ENCODE measurements around the gene GJB3.
"Not testable (repeated sequence)": the region's sequence is repeated elsewhere in the genome, so short reads cannot be mapped to it uniquely, and the experiment has no call there.

The GJB3 gene

GRCh38 chr1:34816332-34816731, 35.3 kb downstream of the GJB3 start:
- no peak for DNase-seq (ENCODE audit: low spot score)
- no peak for TF ChIP-seq CTCF (IDR thresholded peaks at IDR 0.05; ENCODE audit: extremely low read depth, insufficient read depth, missing control alignments)
- in situ Hi-C loops (cut with MboI; ENCODE audit: low pct_unique_long_range_greater_than_20kb, low sequenced_read_pairs, unreplicated experiment), result no loop called here

GRCh38 chr1:34816778-34817177, 35.8 kb downstream of the GJB3 start:
- no peak for TF ChIP-seq CTCF (IDR thresholded peaks at IDR 0.05; ENCODE audit: extremely low read depth, insufficient read depth, missing control alignments)
- DNase-seq (ENCODE audit: low spot score), result no peak
- in situ Hi-C loops (cut with MboI; ENCODE audit: low pct_unique_long_range_greater_than_20kb, low sequenced_read_pairs, unreplicated experiment), result no loop called here

- in situ Hi-C loops (cut with MboI; ENCODE audit: low pct_unique_long_range_greater_than_20kb, low sequenced_read_pairs, unreplicated experiment); DNase-seq (ENCODE audit: low spot score): not testable (repeated sequence)
Observed at GRCh38 chr1:34818862-34819261, 37.8 kb downstream of the GJB3 start.

GRCh38 chr1:34822202-34822601, 41.2 kb downstream of the GJB3 start:
- no peak for DNase-seq (ENCODE audit: low spot score)
- TF ChIP-seq CTCF (IDR thresholded peaks at IDR 0.05; ENCODE audit: extremely low read depth, insufficient read depth, missing control alignments), result no peak
- in situ Hi-C loops (cut with MboI; ENCODE audit: low pct_unique_long_range_greater_than_20kb, low sequenced_read_pairs, unreplicated experiment), result no loop called here

- in situ Hi-C loops (cut with MboI; ENCODE audit: low pct_unique_long_range_greater_than_20kb, low sequenced_read_pairs, unreplicated experiment), result no loop called here
- TF ChIP-seq CTCF (IDR thresholded peaks at IDR 0.05; ENCODE audit: extremely low read depth, insufficient read depth, missing control alignments), result no peak
- DNase-seq (ENCODE audit: low spot score), result no peak
Observed at GRCh38 chr1:34824817-34825454, 43.9 kb downstream of the GJB3 start.

- in situ Hi-C loops (cut with MboI; ENCODE audit: low pct_unique_long_range_greater_than_20kb, low sequenced_read_pairs, unreplicated experiment), result no loop called here
- TF ChIP-seq CTCF (IDR thresholded peaks at IDR 0.05; ENCODE audit: extremely low read depth, insufficient read depth, missing control alignments), result no peak
- no peak for DNase-seq (ENCODE audit: low spot score)
Observed at GRCh38 chr1:34825455-34826091, 44.6 kb downstream of the GJB3 start.

GRCh38 chr1:34827341-34827941, 46.4 kb downstream of the GJB3 start:
- no peak for TF ChIP-seq CTCF (IDR thresholded peaks at IDR 0.05; ENCODE audit: extremely low read depth, insufficient read depth, missing control alignments)
- DNase-seq (ENCODE audit: low spot score), result no peak
- in situ Hi-C loops (cut with MboI; ENCODE audit: low pct_unique_long_range_greater_than_20kb, low sequenced_read_pairs, unreplicated experiment), result no loop called here

Measured in GM13977 (cell line).